GM12801 (cell line): Measurements from ENCODE around the gene SUGCT.

Experiments
- TF ChIP-seq, protein P1 (sequence below): IDR thresholded peaks from one replicate; pipeline ENCODE4 v1.5.1; 2011; ENCODE audit warnings: control low read depth; ENCODE audit not compliant: insufficient read length; ENCODE audit errors: extremely low read depth

SUGCT gene

DNA sequence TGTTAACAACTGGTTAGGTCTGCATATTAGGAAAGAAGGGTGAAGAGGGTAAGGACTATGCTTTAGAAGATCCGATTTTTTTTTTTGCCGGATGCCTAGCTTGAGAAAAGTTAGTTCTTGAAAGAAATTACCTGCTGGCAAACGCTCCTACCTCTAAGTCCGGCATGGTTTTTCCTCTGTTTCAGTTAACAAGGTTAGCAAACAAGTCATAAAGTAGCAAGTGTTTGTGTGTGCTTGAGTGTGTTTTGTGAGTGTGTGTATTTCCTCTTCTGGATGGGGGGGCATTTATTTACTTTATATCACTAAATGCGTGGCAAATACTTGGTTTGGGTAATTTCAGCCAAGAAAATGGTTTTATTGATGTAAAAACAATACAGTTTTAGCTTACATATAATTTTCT, 195.6 kb downstream of the SUGCT start:
- TF ChIP-seq, protein P1, sequence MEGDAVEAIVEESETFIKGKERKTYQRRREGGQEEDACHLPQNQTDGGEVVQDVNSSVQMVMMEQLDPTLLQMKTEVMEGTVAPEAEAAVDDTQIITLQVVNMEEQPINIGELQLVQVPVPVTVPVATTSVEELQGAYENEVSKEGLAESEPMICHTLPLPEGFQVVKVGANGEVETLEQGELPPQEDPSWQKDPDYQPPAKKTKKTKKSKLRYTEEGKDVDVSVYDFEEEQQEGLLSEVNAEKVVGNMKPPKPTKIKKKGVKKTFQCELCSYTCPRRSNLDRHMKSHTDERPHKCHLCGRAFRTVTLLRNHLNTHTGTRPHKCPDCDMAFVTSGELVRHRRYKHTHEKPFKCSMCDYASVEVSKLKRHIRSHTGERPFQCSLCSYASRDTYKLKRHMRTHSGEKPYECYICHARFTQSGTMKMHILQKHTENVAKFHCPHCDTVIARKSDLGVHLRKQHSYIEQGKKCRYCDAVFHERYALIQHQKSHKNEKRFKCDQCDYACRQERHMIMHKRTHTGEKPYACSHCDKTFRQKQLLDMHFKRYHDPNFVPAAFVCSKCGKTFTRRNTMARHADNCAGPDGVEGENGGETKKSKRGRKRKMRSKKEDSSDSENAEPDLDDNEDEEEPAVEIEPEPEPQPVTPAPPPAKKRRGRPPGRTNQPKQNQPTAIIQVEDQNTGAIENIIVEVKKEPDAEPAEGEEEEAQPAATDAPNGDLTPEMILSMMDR: no peak

DNA sequence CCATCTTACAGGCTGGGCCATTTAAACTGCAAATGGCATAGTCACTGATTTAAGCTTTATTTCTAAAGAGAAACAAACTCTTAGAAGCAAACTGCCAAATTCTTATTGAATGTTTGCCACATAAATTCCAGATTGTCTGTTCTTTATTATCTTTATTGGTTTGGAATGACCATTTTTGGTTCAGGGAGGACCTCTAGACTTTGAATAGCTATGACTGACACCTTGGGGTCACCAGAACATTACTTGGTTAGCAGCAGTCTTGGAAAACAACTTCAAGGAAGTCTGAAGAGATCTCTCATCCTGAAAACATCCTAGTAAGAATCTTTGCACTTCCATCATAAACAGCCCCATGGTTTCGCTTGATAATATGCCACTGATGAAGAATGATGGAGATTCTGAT, 197.1 kb downstream of the SUGCT start:
- TF ChIP-seq, protein P1: no peak

DNA sequence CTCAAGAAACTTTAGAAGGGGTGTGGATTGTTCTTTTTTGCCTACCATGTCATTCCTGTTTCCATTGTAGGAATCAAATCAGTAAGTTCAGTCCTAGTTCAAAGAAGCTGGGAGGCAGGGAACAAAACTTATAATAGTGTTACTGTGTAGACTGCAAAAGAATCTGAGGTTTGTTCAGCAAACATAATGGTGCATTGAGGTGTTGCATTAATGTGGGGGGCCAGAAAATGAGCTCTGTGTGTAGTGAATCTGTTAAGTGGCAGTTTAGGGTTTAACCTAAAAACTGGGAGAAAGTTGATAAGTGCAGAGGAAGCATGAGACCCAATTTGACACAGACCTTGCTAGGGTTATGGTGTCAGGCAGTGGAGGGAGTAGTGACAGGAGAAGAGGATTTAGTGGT, 197.7 kb downstream of the SUGCT start:
- TF ChIP-seq, protein P1: no peak

DNA sequence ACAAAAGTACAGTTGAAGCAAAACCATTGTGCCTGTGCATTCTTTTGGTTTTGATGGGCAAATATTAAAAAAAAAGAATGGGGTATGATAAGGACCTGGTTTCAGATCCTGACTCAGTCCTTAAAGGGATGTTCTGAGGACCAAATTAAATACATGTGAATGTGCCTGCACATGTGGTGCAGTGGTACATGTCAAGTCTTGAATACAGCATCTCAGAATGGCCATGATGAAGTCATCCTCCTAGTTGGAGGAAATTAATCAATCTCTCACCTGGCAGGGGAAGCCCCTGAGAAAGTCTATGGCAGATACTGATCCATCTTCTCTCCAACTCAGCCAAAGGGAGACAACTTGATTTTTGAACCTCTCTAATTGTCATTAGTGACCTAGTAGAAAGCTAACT, 207.0 kb downstream of the SUGCT start:
- TF ChIP-seq, protein P1: no peak

DNA sequence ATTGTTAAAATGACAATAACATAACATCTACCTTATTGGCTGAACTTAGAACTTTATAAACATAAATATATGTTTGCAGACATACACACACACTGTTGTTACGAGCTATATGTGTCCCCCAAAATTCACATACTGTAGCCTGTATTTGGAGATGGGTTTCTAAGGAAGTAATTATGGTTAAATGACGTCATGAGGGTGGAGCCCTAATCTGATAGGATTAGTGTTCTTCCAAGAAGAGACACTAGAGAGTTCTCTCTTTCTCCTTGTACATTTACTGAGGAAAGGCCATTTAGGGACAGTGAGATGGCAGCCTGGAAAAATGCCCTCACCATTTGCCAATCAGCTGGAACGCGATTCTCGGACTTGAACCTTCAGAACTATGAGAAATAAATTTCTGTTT, 211.7 kb downstream of the SUGCT start:
- TF ChIP-seq, protein P1: no peak

DNA sequence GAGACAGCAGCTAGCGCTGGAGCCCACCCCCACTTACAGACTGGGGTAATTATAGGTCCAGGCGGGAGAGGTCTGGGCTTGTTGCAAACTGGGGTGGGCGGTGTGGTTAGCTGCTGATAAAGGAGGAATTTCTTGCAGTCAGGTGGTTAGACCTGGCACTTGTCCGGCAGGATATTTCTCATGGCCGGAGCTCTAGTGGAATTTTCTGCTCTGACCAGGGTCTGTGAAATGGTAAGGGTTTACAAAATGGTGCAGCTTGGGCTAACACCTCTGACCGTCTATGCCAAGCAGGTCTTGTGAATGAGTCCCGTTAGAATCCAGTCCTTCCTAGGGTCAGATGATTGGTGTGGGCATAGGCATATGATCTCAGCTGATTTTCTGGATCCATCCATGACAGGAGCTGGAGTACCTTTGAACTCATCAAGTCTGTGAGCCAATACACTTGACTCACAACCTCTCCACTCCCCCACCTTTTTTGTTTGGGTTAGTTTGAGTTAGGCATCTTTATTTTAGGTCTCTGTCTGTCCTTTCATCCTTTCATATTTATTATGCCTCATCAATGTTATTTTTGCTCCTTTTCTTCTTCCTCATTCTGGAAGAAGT, 213.4 kb downstream of the SUGCT start:
- TF ChIP-seq, protein P1: no peak

DNA sequence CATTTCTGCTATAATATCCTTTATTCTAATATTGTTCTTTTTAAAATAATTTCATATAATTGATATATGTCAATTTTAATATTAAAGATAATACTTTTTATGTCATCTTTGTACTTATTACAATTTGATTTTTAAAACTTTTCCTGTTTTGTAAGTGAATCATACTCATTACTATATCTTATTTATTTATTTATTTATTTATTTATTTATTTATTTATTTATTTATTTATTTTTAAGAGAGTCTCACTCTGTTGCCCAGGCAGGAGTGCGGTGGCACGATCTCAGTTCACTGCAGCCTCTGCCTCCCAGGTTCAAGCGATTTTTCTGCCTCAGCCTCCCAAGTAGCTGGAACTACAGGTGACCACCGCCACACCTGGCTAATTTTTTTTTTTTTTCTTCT, 215.3 kb downstream of the SUGCT start:
- TF ChIP-seq, protein P1: no peak
